Ectodermal cell (in vitro differentiated cells): Measurements from ENCODE around the gene FCHSD2. TPM values are rescaled to one million over a fixed set of nuclear protein-coding genes. Genes with fewer than 3 reads are reported as not detected.

Experiments used
- H3K27ac ChIP-seq: 2 replicates; pipeline ENCODE4 v1.7.0; 2013; ENCODE audit warnings: mild to moderate bottlenecking, low read depth, low read length; ENCODE audit not compliant: insufficient read depth, poor library complexity, severe bottlenecking
- H3K27me3 ChIP-seq: 2 replicates; pipeline ENCODE4 v1.7.0; 2013; ENCODE audit warnings: mild to moderate bottlenecking, low read length; ENCODE audit not compliant: insufficient read depth, control insufficient read depth, poor library complexity, severe bottlenecking
- H3K36me3 ChIP-seq: one replicate; pipeline ENCODE4 v1.7.0; 2013; ENCODE audit warnings: low read length; ENCODE audit not compliant: control insufficient read depth, insufficient read depth
- H3K4me1 ChIP-seq: one replicate; pipeline ENCODE4 v1.7.0; 2013; ENCODE audit warnings: low read length; ENCODE audit not compliant: control insufficient read depth, insufficient read depth
- H3K4me3 ChIP-seq: 2 replicates; pipeline ENCODE4 v1.7.0; 2013; ENCODE audit warnings: low read depth, low read length, control low read depth; ENCODE audit not compliant: insufficient read depth
- H3K9me3 ChIP-seq: 2 replicates; pipeline ENCODE4 v1.7.0; 2013; ENCODE audit warnings: mild to moderate bottlenecking, low read length, moderate library complexity; ENCODE audit not compliant: control insufficient read depth
- WGBS, 2 experiments: methylation state at CpG; one replicate each; pipeline ENCODE4 v1.1.7; 2013; ENCODE audit warnings: missing lambda C conversion rate in 2 of 2; 5-methylcytosine and 5-hydroxymethylcytosine counted together
- polyA plus RNA-seq, 4 experiments: library from polyadenylated mRNA; stranded (reverse); fragments of 50-300 nt; gene quantifications; one replicate each; pipeline ENCODE4 v1.2.3, GENCODE V29; 2013

FCHSD2 gene
- polyA plus RNA-seq (2013, experiment 1 of 4) = 27.3 TPM
- polyA plus RNA-seq (2013, experiment 2 of 4) = 24.3 TPM
- 17.8 TPM for polyA plus RNA-seq (2013, experiment 3 of 4)
- 18.4 TPM for polyA plus RNA-seq (2013, experiment 4 of 4)

DNA sequence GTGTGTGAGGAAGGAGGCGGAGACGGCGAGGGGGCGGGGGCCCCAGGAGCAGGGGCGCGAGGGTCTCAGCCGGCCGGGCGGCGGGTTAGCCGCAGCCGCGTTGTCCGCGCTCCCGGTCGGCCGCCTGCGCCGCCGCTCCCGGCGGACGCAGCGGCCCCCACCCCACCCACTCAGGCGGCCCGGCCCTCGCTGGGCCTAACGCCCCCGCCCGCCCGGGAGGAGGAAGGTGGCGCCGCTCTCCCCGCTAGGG is at the start of gene FCHSD2:
FCHSD2 (minus strand) TSS at position 191 of the 250 bp plus-strand sequence. CDS start 441 bp downstream, outside the sequence.
- no peaks in the 10 kb centered on the region for H3K9me3 ChIP-seq
- H3K4me3 ChIP-seq = peak within 1 kb of the TSS; percentile 90
- WGBS, 2 experiments = 0% methylated on average over 35 of the region's 35 CpGs
- peaks cover 8% of the 10 kb centered on the region for H3K4me1 ChIP-seq
- H3K36me3 ChIP-seq = no peaks in the 10 kb centered on the region
- H3K27ac ChIP-seq = peak within 1 kb of the TSS; percentile 77
- no peaks in the 10 kb centered on the region for H3K27me3 ChIP-seq

DNA sequence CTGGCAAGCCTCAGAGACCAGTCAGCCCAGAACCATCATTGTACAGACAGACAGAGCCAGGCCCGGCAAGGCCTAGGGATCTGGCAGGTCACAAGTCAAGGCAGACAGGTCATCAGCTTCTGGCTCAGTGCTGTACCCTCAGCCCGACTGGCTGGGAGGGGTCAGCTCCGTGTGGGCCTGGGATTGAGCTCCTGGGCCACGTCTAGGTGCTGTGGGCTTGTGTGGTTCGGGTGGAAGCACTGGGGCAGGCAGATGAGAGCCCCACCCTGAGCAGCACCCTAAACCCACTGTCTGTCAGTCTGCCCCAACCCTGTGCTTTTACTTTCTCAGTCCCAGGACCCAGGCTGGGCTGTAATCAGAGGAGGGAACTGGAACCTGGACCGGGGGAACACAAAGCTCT is 49.0 kb upstream of the FCHSD2 start:
- H3K36me3 ChIP-seq = no peaks in the 10 kb centered on the region
- no peaks in the 10 kb centered on the region for H3K4me1 ChIP-seq
- H3K27ac ChIP-seq = no peak overlapping the region
- no peaks in the 10 kb centered on the region for H3K9me3 ChIP-seq
- 87 to 88% methylated on average over 6 of the region's 6 CpGs for WGBS, 2 experiments
- H3K27me3 ChIP-seq = no peaks in the 10 kb centered on the region
- H3K4me3 ChIP-seq = no peak overlapping the region

DNA sequence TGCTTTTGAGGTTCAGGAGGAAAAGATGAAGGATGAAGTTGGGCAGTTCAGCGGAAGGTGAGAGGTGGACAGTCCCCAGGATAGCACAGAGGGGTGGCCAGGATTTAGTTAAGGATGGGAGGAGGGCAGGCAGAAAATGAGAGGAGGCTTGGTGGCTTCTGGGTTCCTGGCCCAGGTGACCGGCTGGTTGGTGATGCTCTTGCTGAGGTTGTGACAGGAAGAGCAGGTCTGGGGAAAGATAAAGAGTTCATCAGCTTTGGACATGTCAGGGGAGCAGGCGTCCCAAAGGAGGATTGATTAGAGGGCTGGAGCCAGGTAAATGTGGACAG is 48.4 kb upstream of the FCHSD2 start:
- H3K27ac ChIP-seq = no peak overlapping the region
- no peaks in the 10 kb centered on the region for H3K4me1 ChIP-seq
- no peaks in the 10 kb centered on the region for H3K27me3 ChIP-seq
- H3K4me3 ChIP-seq = no peak overlapping the region
- H3K36me3 ChIP-seq = no peaks in the 10 kb centered on the region
- no peaks in the 10 kb centered on the region for H3K9me3 ChIP-seq
- WGBS, 2 experiments = 96 to 97% methylated on average over 3 of the region's 3 CpGs

DNA sequence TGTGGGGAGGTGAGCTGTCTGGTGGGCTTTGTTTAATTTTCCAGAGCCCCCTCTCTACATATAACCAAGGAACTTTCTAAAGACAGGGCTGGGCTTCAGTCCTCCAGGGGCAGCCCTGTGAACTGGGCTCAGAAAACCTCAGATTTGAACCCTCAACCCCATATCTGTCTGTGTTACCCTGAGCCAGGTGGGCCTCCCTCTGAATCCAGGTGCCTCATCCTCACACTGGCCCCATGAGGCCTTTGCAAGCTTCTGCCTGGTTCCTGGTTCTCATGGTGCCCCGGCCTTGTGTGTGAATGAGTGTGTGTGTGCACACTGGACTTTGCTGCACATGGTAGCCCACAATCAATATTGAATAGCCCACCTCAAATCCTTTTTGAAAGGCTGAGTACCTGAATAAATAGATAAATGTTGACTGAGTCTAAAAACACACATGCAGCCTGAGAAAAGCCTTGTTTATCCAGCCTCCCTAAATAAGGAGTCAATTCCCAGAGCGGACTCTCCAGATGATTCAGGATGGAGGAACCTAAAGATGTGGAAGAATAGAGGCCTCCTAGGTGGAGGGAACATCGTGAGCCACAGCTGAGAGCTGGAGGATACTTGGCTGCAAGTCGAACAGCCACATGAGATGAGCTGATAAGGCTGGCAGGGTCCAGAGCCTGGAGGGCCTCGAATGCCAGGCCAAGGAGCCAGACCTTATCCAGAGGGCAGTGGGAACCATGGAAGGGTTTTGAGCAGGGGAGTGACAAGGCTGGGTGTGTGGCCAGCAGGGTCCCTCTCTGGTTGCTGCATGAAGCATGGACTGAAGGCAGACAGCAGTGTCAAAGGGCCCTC is 47.8 kb upstream of the FCHSD2 start:
- no peaks in the 10 kb centered on the region for H3K9me3 ChIP-seq
- 91 to 93% methylated on average over 5 of the region's 5 CpGs for WGBS, 2 experiments
- H3K4me1 ChIP-seq = no peaks in the 10 kb centered on the region
- H3K36me3 ChIP-seq = no peaks in the 10 kb centered on the region
- H3K27ac ChIP-seq = no peak overlapping the region
- no peak overlapping the region for H3K4me3 ChIP-seq
- H3K27me3 ChIP-seq = no peaks in the 10 kb centered on the region

DNA sequence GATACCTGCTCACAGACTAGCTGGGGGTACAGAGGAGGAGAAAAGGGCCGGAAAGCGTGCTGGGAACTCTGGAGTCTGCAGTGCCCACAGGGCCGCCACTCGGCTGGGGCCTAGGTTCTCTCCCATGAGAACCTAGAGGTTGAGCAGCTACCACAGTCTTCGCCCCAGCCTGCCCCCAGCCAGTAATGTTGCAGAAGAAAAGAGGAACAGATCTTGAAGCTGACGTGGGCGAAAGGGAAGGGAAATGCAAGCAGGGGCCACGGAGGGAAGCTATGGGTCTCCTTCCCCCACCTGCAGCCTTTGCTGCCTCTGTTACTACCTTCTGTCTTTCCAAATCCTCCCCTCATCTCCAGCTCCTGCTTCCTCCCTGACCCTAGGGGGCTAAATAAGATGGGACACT is 47.2 kb upstream of the FCHSD2 start:
- WGBS, 2 experiments = 76 to 78% methylated on average over 8 of the region's 8 CpGs
- Histone ChIP-seq H3K27ac (no peak overlapping the region), H3K9me3 (no peaks in the 10 kb centered on the region), H3K4me1 (no peaks in the 10 kb centered on the region), H3K27me3 (no peaks in the 10 kb centered on the region), H3K36me3 (no peaks in the 10 kb centered on the region), H3K4me3 (no peak overlapping the region)

DNA sequence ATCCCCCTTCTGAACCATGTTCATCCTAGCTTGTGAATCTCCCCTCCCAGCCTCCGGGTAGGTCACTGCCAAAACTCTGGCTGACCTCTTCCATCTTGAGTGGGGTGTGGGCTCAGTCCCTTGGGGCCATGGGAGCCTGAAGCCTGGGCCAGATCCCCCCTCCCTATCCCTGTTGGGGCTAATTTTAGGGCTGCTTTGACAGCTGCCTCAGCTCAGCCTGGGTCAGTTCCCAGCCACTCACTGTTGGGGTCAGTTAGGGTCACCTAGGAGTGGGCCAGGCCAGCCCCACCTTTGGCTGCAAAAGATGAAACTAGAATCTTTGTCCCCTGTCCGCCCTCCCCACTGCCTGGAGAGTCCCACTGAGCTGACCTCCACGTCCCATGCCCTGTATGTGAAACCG is 46.2 kb upstream of the FCHSD2 start:
- Histone ChIP-seq H3K36me3 (no peaks in the 10 kb centered on the region), H3K27me3 (no peaks in the 10 kb centered on the region), H3K9me3 (no peaks in the 10 kb centered on the region), H3K4me1 (no peaks in the 10 kb centered on the region), H3K4me3 (no peak overlapping the region), H3K27ac (no peak overlapping the region)
- WGBS, 2 experiments = 92 to 93% methylated on average over 4 of the region's 4 CpGs

DNA sequence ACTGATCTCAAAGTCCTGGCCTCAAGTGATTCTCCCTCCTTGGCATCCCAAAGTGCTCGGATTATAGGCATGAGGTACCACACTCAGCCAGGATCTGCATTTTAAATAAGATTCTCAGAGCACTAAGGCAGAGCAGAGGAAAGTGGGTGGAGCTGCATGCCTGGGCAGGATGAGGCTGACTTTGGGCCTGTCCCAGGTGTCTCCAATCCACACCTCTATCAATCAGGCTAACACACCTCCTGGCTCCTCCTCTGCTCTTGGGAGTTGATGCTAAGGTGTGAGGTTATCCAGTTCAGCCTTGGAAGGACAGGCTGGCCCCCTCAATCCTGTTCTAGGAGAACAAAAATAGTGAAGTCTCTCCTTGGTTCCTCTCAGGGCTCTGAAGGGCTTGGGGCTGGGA is 45.7 kb upstream of the FCHSD2 start:
- Histone ChIP-seq H3K4me3 (no peak overlapping the region), H3K4me1 (no peaks in the 10 kb centered on the region), H3K9me3 (no peaks in the 10 kb centered on the region), H3K27ac (no peak overlapping the region), H3K27me3 (no peaks in the 10 kb centered on the region), H3K36me3 (no peaks in the 10 kb centered on the region)
- WGBS, 2 experiments = 80 to 83% methylated on average over 1 of the region's 1 CpG

DNA sequence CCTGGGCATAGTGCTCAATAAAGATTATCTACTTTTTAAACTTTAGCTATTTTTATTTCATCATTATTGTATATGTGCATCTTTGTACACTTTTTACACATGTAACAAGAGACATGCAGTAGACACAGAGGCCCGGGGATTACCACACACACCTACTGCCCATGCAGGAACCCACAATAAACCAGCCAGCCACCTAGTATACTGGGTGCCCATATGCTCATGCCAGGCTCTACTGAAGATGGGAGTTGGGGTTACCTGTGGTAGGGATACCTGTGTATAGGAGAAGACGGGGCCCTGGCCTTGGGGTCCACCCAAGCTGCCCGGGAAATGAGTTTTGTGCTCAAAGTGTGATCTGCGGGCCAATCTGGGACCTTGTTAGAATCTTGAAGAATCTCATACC is 44.8 kb upstream of the FCHSD2 start:
- H3K4me1 ChIP-seq = no peaks in the 10 kb centered on the region

DNA sequence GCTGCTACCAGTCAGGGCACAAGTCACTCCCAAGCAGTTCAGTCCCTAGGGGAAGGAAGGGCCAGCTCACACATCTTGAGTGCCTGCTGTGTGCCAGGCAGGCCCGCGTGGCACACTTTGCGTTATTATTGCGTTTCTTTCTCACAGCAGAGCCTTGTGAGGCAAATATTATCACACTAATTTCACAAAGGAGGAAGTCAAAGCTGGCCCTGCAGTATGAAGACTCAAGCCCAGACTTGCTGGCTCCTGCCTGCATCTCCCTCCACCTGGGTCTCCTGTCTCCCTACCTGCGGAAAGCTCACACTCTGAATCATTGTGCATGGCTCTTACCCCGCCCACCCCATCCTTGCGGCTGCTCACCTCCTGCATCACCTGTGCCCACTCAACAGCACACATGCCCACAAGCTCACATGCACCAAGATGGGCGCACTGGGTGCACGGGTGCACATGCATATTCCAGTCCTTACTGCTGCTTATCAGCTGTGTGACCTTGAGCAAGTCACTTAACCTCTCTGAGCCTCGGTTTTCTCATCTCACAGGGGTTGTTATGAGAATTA is 44.3 kb upstream of the FCHSD2 start:
- WGBS, 2 experiments = 93 to 95% methylated on average over 10 of the region's 10 CpGs
- Histone ChIP-seq H3K9me3 (no peaks in the 10 kb centered on the region), H3K27me3 (no peaks in the 10 kb centered on the region), H3K4me1 (no peaks in the 10 kb centered on the region), H3K4me3 (no peak overlapping the region), H3K27ac (no peak overlapping the region), H3K36me3 (no peaks in the 10 kb centered on the region)

More for the DNA sequence above, 44.8 kb upstream of the FCHSD2 start:
- H3K27me3 ChIP-seq = no peaks in the 10 kb centered on the region
- no peak overlapping the region for H3K4me3 ChIP-seq
- WGBS, 2 experiments = 60 to 62% methylated on average over 4 of the region's 4 CpGs
- H3K36me3 ChIP-seq = no peaks in the 10 kb centered on the region
- no peaks in the 10 kb centered on the region for H3K9me3 ChIP-seq
- no peak overlapping the region for H3K27ac ChIP-seq

DNA sequence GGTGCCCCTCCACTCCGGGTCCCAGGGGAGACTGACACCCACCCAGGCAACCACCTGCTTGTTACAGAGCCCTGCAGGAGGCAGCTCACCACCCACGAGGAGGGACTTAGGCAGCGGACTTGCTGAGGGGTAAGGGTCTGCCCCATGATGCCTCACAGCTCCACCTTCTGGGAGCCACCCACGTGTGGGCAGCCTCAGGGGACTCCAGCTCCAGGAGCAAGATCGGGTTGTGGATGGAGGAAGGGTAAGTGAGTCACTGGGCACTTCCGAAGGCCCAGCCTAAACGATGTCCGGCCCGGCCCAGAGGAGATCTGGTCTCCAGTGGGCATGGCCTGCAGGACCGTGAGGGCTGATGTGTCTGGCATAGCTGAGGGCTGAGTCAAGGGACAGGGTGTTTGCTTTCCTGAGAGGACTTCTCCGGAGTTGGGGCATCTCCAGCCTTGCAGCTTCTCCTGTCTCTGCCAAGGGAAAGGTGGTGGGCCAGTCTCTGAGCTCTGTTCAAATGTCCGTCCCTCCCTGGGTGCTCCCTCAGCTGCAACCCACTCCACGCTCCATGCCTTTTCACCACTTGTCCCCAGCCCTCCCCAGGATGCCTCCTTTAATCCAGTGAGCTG is 43.7 kb upstream of the FCHSD2 start:
- Histone ChIP-seq H3K27me3 (no peaks in the 10 kb centered on the region), H3K36me3 (no peaks in the 10 kb centered on the region), H3K4me3 (no peak overlapping the region), H3K9me3 (no peaks in the 10 kb centered on the region), H3K4me1 (no peaks in the 10 kb centered on the region), H3K27ac (no peak overlapping the region)
- 85 to 86% methylated on average over 13 of the region's 13 CpGs for WGBS, 2 experiments
